OCI-LY3 (cell line): ENCODE measurements around the gene FHOD3.

ENCODE experiments used
- CTCF ChIP-seq: fragments of 200-600, 300-600 bp; sonication (generic); IDR thresholded peaks from 2 replicates; pipeline ENCODE4 v1.5.1; 2014; ENCODE audit warnings: antibody characterized with exemption, low read length, low read depth
- EZH2phosphoT487 ChIP-seq: fragments of 200-600 bp; shearing (Covaris generic); IDR thresholded peaks from 2 replicates; pipeline ENCODE4 v1.6.1; 2018; ENCODE audit warnings: antibody characterized with exemption, mixed run types, low read depth

- TF ChIP-seq CTCF, result no peak
- TF ChIP-seq EZH2phosphoT487, result no peak
Observed at GRCh38 chr18:36396190-36396589, 98.7 kb downstream of the FHOD3 start.
